GM21390 (cell line): Measurements from ENCODE around the gene RBBP9.
"Not testable (repeated sequence)": the region's sequence is repeated elsewhere in the genome, so short reads cannot be mapped to it uniquely, and the experiment has no call there.

Experiments
- ATAC-seq: cut with Tn5 transposase; IDR thresholded peaks from one replicate; pipeline ENCODE4 v1.9.1; 2021; ENCODE audit not compliant: unreplicated experiment

The RBBP9 gene

DNA sequence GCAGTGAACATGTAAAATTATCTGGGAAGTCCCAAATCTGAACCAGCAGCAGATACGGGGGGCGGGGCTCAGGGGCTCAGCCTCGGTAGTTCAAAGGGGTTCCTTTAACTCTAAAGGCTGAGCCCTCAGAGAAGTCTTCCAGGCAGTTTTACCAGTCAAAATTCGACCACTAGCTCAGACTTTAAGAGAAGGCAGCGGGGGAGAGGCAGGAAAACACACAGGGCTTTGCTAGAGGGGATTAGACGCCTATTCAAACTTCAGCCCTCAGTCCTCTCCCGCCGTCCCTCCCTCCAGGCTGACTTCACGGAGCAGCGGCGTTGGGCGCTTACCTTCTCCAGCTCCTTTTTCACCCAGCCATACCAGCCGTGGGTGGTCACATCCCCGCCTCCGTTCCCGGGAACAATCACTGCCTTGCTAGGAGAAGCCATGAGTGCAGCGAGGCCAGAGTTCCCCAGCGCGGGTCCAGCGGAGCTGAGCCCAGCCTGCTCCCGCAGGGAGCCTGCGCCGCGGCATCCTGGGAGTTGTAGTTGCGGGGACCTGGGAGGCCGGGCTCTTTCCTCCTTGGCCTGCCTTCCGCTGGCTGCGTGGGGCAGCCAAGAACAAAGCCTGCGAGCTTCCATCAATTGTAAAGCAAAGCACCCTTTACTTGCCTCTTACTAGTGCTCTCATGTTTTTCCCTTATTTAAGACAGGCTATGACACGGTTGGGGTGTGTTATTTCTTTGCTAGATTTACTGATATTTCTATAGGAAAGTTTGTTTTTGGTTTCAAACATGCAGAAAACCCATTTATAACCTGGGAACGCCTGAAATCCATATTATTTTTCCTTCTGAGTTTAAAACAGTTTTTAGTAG is at the start of gene RBBP9:
Gene RBBP9 (minus strand): TSS at position 486 of the 853 bp plus-strand sequence. CDS start 58 bp downstream, at position 428.
- ATAC-seq: peak; percentile 99

- ATAC-seq: no peak
These were observed 48.5 kb upstream of the RBBP9 start for GRCh38 chr20:18545566-18545965.

DNA sequence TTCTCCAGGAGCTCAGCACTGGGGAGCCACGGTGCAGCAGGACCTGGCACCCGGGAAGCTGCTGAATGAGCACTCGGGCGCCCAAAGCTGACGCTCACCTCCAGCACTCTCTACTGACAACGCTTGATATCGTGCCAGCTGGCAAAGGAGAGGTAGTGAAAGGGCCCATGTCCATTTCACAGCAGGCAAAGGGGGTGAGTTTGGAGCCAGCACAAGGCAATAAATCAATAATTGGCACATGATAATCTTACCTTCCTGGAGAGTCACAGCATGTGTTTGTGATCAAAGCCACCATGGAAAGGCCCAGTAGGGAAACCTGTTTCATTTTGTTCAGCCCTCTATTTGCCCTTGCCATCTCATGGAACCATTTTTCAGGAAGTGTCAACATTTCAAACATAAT is 46.9 kb upstream of the RBBP9 start:
- ATAC-seq: no peak

GRCh38 chr20:18543216-18543615 is 46.2 kb upstream of the RBBP9 start:
- ATAC-seq: no peak

GRCh38 chr20:18541741-18542140 is 44.7 kb upstream of the RBBP9 start:
- no peak for ATAC-seq

- ATAC-seq: no peak
These were observed 40.6 kb upstream of the RBBP9 start for GRCh38 chr20:18537651-18538050.

DNA sequence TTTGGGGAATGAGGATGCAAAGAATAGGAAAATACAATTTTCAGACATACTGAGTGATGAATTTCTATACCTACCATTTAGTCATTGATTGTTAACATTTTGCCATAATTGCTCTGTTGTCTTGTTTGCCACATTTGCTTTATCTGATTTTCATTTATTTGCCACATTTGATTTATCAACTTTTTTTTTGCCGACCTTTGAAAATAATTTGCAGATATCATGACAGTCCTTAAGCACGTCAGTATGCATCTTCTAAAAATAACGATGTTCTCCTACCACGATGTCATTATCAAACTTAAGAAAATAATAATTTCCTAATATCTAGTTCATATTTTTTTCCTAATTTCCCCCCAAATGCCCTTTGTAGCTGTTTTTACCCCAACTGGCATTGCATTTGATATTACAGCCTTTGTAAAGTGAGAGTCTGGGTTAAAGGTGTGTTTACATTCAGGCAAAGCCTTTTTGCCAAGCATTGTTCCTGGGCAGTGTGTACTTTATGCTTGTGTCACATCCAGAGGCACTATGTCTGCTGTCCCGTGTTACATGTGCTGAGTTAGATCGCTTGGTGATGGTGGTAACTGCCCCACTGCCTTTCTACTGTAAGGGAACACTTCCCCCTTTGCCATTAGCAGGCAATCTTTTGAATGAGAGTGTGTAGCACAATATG is 37.1 kb upstream of the RBBP9 start:
- no peak for ATAC-seq

DNA sequence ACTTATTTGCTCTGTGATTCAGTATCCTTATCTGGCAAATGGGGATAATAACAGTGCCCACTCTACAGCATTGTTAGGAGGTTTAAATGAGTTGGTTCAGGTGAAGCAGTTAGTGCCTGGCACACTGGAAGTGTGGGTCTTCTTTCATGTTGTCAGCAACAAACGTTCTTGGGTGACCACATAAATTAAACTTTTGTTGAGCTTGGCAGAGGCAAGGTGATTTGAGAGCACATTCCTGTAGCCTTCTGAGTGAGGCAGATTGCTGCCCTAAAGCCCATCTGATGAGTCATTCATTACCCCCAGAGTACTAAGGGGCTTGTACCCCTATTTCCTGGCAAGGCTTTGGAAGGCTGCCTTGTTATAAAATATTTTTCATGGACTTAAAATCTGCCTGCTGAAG is 36.5 kb upstream of the RBBP9 start:
- ATAC-seq: no peak

GRCh38 chr20:18532626-18533025 is 35.6 kb upstream of the RBBP9 start:
- no peak for ATAC-seq

DNA sequence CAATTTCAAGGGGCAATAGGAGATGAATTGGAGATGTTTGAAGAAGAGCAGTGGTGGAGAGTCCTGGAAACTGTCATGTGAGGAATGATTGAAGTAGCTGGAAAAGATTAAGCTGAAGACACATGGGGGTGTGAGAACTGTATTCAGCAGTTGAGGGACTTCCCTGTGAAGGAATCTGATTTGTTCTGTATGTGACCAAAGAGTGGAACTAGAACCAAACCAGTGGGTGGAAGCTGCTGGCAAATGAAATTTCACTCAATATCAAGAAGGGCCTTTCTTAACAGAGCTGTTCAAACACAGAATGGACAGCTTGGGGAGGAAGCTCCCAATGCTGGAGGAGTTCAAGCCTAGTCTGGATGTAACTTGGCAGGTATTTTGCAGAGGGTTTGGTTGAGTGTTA is 32.0 kb upstream of the RBBP9 start:
- ATAC-seq: no peak

GRCh38 chr20:18527836-18528235 is 30.8 kb upstream of the RBBP9 start:
- ATAC-seq: no peak

DNA sequence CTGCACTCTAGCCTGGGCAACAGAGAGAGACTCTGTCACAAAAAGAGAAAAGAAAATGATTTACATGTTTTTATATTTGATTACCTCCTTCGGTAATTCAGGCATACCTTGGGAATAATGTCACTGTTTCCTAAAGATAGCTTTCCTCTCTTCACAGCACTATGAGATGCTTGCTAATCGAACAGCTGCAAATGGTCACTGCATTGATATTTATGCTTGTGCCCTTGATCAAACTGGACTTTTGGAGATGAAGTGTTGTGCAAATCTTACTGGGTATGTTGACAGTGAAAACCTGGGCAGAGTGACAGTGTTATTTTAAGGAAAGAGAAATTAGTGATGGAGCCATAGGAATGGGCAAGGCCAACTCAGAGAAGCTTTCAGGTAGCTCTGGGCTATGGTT is 30.3 kb upstream of the RBBP9 start:
- ATAC-seq: no peak

GRCh38 chr20:18526761-18527160 is 29.7 kb upstream of the RBBP9 start:
- ATAC-seq: not testable (repeated sequence)

DNA sequence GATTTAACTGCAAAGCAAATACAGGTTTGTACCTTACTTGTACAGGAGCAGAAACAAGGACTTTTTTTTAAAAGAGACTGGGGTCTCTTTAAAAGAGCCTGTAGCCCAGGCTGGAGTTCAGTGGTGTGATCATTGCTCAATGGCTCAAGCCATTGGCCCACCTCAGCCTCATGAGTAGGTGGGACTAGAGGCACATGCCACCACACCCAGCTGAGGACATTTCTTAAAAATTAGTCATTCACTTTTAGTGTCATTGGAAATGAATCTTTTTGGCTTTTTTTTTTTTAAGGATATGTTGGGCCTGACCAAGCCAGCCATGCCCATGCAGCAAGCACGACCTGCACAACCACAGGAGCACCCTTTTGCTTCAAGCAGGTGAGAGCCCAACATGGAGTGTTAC is 27.6 kb upstream of the RBBP9 start:
- no peak for ATAC-seq

- no peak for ATAC-seq
These were observed 26.0 kb upstream of the RBBP9 start for GRCh38 chr20:18523066-18523465.

DNA sequence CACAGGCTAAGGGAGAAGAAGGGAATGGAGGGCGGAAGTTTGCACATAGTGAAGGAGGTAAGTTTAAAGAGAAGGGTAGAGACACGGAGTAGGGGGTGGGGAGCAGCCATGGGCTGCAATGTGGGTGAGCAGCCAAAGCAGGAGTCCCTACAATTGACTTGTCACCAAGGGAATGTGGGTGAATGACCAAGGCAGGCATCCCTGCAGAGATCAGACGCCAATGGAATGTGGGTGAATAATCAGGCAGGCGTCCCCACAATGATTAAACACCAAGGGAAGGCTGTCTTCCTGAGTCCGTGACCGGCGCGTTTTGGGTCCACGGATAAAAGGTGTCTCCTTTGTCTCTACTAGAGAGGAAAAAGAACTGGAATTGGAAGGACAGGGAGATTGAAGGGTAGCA is 25.0 kb upstream of the RBBP9 start:
- not testable (repeated sequence) for ATAC-seq

DNA sequence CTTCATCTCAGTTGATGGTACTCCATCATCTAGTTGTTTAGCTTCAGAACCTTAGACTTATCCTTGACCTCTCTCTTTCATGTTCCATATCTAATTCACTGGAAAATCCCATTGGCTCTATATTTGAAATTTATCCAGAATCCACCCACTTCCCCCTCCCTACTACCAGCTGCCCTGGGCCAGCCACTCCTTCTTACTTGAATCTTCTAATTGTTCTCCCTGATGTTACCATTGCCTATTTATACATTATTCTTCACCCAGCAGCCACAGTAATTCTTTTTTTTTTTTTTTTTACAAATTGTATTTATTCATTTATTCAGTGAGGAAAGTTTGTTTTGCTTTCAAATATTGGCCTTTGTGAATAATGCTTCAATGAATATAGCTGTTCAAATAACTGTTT is 18.9 kb upstream of the RBBP9 start:
- no peak for ATAC-seq

GRCh38 chr20:18514127-18514526 is 17.1 kb upstream of the RBBP9 start:
- ATAC-seq: no peak

- ATAC-seq: no peak
These were observed 16.2 kb upstream of the RBBP9 start for GRCh38 chr20:18513208-18513607.

DNA sequence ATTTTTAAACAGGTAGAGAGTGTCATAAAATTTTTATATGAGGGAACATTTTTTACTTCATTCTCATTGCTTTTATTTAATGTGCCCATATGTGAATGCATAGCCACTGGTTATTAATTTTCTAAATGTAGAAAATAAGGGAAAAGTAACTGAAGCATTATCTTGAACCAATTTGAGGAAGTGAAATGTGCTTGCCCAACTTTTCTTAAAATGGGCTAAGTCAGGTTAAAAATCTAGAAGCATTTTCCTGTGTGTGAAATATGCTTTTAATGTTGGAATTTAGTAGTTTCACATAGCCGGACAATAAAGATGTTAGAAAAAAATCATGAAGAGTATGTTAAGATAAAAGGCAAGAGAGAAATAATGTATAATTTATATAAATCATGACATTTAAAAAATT is 14.5 kb upstream of the RBBP9 start:
- ATAC-seq: no peak

DNA sequence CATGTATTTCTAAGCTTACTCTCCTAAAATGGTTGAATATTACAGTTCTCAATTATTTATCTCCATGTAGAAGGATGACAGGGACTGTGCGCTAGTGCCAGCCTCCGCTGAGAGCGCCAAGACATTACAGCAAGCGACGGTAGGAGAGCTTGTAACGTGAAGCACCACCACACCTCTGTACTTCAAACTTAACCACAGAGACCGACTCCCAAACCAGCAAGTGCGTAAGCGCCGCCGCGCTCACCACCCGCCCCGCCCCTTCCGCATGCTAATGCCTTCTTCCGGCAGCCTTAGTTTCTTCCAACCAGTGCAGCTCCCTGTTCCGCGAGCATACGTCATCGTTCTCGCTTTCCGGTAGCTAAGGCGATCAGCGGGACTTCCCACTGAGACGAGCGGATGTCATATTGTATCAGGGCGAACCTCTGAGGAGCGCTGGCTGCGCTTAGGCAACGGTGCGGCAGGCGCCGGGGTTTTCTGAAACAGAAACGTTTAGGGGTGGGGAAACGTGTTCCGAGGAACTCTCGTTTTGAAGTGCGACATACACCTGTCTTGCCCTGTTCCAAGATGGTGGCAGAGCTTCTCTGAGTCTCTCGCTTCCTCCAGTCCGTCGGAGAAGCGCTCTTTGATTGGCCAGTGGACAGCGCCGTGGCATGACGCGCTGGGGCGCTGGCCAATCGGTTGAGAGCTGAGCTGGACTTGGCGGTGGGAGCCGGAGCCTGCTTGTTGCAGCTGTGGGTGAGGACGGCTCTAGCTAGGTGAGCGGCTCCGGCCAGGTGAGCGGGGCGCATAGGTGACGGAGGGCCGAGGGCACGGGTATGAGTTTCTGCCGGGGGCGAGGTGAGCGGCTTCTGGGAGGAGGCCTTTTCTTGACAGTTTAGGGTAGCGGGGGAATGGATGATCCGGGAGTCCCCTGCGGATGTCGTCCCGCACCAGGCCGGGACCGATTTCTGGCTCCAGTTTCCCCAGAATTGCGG is 10.5 kb upstream of the RBBP9 start, which contains the start of gene SEC23B:
Gene SEC23B (plus strand): TSS at position 723 of the 974 bp plus-strand sequence. CDS start 2,896 bp downstream, outside the sequence.
- ATAC-seq: peak; percentile 93
